ENCODE results near the gene IL1RL1.

GRCh38 chr2:102313025-102313424, 1.7 kb downstream of the IL1RL1 start:
- TF ChIP-seq CTCF (IDR thresholded peaks at IDR 0.05) (no peak), POLR2A (IDR thresholded peaks at IDR 0.05; ENCODE audit: low read depth) (no peak), POLR2AphosphoS5 (IDR thresholded peaks at IDR 0.05) (no peak)

Measured in esophagus muscularis mucosa (tissue), 3 donors.